Neural cell (in vitro differentiated cells): ENCODE measurements around the gene EIF1AD.

ENCODE experiments used
- EP300 ChIP-seq: fragments of 450-650 bp; conservative IDR thresholded peaks from 2 replicates; pipeline ENCODE4 v1.6.1; 2014; ENCODE audit warnings: antibody characterized with exemption, mild to moderate bottlenecking, moderate library complexity; ENCODE audit not compliant: poor library complexity, severe bottlenecking
- EZH2 ChIP-seq: fragments of 200-600, 300-800 bp; shearing (Covaris generic), sonication (generic); IDR thresholded peaks from 2 replicates; pipeline ENCODE4 v1.6.1; 2014; ENCODE audit warnings: antibody characterized with exemption, low read length, borderline replicate concordance, mild to moderate bottlenecking; ENCODE audit not compliant: insufficient read depth, poor library complexity, severe bottlenecking
- POLR2AphosphoS5 ChIP-seq: IDR thresholded peaks from 2 replicates; pipeline ENCODE4 v1.6.1; 2012
- RAD21 ChIP-seq: fragments of 450-650 bp; conservative IDR thresholded peaks from 2 replicates; pipeline ENCODE4 v1.6.1; 2014; ENCODE audit warnings: antibody characterized with exemption, mild to moderate bottlenecking, moderate library complexity
- SMC3 ChIP-seq: fragments of 450-650 bp; conservative IDR thresholded peaks from 2 replicates; pipeline ENCODE4 v1.6.1; 2014; ENCODE audit warnings: antibody characterized with exemption, mild to moderate bottlenecking, moderate library complexity; ENCODE audit not compliant: poor library complexity
- TAF1 ChIP-seq: IDR thresholded peaks from 2 replicates; pipeline ENCODE4 v1.6.1; 2012; ENCODE audit warnings: low read depth
- TF ChIP-seq, protein P1 (sequence below): fragments of 450-650 bp; IDR thresholded peaks from 2 replicates; pipeline ENCODE4 v1.5.1; 2014; ENCODE audit warnings: antibody characterized with exemption, mild to moderate bottlenecking, moderate library complexity; ENCODE audit not compliant: poor library complexity, severe bottlenecking
- TF ChIP-seq, protein P2 (sequence below): IDR thresholded peaks from 2 replicates; pipeline ENCODE4 v1.6.1; 2012; ENCODE audit warnings: borderline replicate concordance

DNA sequence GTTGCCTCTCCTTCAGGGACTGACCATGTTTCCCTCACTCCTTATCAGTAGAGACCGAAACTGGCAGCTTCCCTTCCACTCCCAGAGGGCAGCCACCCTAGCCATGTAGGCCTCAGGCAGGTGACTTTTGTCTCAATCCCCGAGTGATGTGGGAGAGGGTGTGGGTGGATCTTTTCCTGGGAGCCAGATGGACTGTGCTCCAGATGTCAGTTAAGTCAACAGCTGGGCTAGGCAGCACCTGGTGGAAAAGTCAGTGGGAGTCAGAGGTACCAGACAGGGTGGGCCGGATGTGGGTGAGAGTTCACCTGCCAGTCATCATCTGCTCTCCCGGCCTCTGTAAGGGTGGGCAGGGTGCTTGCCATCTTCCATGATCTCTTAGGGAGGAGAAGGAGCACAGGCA, 2.2 kb upstream of the EIF1AD start:
- TF ChIP-seq, protein P1, sequence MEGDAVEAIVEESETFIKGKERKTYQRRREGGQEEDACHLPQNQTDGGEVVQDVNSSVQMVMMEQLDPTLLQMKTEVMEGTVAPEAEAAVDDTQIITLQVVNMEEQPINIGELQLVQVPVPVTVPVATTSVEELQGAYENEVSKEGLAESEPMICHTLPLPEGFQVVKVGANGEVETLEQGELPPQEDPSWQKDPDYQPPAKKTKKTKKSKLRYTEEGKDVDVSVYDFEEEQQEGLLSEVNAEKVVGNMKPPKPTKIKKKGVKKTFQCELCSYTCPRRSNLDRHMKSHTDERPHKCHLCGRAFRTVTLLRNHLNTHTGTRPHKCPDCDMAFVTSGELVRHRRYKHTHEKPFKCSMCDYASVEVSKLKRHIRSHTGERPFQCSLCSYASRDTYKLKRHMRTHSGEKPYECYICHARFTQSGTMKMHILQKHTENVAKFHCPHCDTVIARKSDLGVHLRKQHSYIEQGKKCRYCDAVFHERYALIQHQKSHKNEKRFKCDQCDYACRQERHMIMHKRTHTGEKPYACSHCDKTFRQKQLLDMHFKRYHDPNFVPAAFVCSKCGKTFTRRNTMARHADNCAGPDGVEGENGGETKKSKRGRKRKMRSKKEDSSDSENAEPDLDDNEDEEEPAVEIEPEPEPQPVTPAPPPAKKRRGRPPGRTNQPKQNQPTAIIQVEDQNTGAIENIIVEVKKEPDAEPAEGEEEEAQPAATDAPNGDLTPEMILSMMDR = no peak
- no peak for TF ChIP-seq RAD21
- no peak for TF ChIP-seq SMC3
- no peak for TF ChIP-seq POLR2AphosphoS5
- no peak for TF ChIP-seq EZH2
- TF ChIP-seq, protein P2, sequence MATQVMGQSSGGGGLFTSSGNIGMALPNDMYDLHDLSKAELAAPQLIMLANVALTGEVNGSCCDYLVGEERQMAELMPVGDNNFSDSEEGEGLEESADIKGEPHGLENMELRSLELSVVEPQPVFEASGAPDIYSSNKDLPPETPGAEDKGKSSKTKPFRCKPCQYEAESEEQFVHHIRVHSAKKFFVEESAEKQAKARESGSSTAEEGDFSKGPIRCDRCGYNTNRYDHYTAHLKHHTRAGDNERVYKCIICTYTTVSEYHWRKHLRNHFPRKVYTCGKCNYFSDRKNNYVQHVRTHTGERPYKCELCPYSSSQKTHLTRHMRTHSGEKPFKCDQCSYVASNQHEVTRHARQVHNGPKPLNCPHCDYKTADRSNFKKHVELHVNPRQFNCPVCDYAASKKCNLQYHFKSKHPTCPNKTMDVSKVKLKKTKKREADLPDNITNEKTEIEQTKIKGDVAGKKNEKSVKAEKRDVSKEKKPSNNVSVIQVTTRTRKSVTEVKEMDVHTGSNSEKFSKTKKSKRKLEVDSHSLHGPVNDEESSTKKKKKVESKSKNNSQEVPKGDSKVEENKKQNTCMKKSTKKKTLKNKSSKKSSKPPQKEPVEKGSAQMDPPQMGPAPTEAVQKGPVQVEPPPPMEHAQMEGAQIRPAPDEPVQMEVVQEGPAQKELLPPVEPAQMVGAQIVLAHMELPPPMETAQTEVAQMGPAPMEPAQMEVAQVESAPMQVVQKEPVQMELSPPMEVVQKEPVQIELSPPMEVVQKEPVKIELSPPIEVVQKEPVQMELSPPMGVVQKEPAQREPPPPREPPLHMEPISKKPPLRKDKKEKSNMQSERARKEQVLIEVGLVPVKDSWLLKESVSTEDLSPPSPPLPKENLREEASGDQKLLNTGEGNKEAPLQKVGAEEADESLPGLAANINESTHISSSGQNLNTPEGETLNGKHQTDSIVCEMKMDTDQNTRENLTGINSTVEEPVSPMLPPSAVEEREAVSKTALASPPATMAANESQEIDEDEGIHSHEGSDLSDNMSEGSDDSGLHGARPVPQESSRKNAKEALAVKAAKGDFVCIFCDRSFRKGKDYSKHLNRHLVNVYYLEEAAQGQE = no peak
- no peak for TF ChIP-seq EP300
- TF ChIP-seq TAF1 = no peak
